GM12891 (cell line): ENCODE data around the gene DHX58.

Experiments
- DNase-seq: peaks from one replicate; pipeline ENCODE4 v3.0.0; 2011; ENCODE audit warnings: low spot score; ENCODE audit not compliant: insufficient read length
- FAIRE-seq: peaks from 2 replicates; lab custom pipeline; 2011; peaks lifted over from hg19 to GRCh38; lab: Jason Lieb, UNC
- PAX5 ChIP-seq: IDR thresholded peaks from 2 replicates; pipeline ENCODE4 v1.6.1; 2011; ENCODE audit warnings: low read length, moderate library complexity, mild to moderate bottlenecking; ENCODE audit not compliant: insufficient read depth, severe bottlenecking
- POLR2A ChIP-seq: IDR thresholded peaks from 2 replicates; pipeline ENCODE4 v1.6.1; 2011; ENCODE audit warnings: low read depth, low read length, control low read depth
- POLR2AphosphoS5 ChIP-seq: IDR thresholded peaks from 2 replicates; pipeline ENCODE4 v1.6.1; 2011; ENCODE audit warnings: low read depth, low read length, control low read depth
- POU2F2 ChIP-seq: IDR thresholded peaks from 2 replicates; pipeline ENCODE4 v1.6.1; 2011; ENCODE audit warnings: low read depth, mild to moderate bottlenecking, control low read depth, low read length, moderate library complexity
- SPI1 ChIP-seq: IDR thresholded peaks from 2 replicates; pipeline ENCODE4 v1.6.1; 2011; ENCODE audit warnings: low read depth, low read length, control low read depth
- TAF1 ChIP-seq: IDR thresholded peaks from 2 replicates; pipeline ENCODE4 v1.6.1; 2011; ENCODE audit warnings: low read depth, low read length, control low read depth

DHX58 gene

DNA sequence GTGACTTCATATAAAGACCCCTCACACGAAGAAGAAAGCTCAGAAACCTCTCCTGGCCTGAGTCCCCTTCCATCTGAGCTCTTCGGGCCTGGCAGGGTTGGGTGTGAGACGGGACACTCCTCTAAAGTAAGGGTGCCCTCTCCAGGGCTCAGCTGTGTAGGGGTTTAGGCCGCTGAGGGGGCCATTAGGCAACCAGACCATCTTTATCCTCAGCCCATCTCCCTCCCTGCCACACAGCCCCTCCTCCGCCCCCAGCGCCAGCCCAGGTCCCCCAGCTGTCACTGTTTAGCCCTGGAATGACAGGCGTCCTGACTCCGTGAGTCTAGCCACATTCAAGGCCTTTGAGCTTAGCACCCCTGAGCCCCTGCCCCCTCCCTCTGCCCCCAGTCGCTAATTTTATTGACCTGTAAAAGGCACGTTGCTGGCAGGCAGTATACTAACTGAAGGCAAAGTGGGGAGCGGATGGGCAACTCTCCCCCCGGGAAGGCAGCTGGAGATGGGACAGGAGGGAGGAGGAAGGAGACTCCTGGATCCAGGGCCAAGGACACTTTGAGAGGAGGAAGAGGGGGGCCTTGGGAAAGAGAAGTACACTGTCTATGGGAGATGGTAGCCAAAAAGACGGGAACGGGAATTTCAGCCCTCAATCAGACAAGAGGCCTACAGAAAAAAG, 13.6 kb downstream of the DHX58 start:
- FAIRE-seq, result no peak
- no peak for DNase-seq
- TF ChIP-seq SPI1, result no peak
- TF ChIP-seq TAF1, result no peak
- no peak for TF ChIP-seq POLR2AphosphoS5
- no peak for TF ChIP-seq POU2F2
- no peak for TF ChIP-seq POLR2A
- TF ChIP-seq PAX5, result no peak

DNA sequence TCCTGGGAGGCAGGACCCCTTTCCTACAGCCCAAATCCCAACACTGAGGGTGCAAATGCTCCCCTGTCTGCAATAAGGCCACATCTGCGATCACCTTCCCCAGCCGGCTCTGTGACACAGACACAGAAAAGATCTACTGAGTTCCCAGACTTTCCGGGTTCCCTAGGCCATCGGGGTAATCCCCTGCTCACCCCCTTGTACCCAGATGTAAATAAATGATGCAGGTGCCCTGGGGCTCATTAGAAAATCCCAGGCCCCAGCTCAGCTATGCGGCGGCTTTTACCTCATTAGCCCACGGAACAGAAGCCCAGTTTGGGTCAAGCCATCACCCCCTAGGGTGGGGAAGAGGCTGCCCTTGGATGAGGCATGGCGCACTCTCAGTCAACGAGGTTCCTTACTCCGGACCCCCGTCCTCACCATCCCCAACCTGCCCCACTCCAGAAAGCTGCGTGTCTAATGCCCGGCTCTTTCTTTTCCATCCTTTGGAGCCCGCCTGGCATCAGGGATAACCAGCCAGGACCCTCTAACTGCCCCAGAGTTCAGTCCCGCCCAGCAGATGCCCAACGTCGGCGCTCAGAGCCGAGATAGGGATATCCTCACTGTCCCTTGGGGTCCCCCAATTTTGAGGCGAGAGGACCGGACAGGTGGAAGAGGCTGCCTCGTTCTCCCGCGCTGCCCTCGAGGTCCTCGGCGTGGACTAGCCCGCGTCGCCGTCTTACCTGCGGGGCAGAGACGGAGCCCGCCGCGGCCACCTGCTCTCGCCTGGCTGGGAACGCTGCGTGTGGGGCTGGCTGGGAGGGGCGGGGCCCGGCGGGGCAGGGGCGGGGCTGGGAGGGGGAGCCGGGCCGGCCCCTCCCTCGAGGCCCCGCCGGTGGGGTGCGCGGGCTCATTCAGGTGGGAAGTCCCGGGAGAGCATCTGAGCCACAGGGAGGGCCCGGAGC, 14.6 kb downstream of the DHX58 start, which contains the start of gene ZNF385C:
Gene ZNF385C, minus strand, starts transcription at position 783 of the 941 bp plus-strand sequence. CDS start 35,417 bp downstream, outside the sequence.
- DNase-seq (peak; percentile 61), FAIRE-seq (peak; percentile 31)
- TF ChIP-seq PAX5 (no peak), POLR2AphosphoS5 (no peak), POLR2A (no peak), SPI1 (no peak), POU2F2 (no peak), TAF1 (no peak)

DNA sequence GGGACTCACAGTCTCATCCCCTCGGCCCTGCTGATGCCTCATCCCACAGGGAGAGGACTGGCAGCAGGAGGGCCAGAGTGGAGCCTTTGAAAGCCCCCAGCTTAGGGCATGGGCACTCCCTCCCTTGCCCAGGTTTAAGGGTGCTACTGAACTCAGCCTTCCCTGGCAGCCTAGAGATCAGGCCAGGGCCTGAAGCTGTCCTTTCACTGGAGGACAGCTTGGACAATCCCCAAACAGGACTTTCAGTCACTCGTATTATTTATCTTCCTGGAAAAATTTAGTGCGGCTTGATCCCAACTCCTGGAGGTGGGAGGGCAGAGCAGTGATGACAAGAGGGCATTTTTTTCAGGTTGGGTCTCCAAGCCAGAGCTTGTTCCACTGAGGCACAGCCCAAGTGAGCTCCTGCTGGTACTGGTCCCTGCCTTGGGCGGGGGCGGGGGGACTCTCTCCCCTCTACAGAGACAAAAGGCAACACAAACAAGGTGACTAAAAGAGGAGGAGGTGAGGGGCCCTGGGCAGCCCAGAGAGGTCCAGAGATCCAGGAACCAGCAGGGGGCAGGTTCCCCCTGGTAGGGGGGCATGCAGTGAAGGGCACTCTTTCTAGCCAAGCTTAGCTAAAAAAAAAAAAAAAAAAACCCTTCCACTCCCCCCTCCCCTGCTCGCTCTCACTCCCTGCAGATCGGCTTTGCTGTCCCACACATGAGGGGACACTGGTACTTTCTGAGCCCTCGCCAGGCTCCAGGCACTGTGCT, 16.0 kb downstream of the DHX58 start:
- TF ChIP-seq POLR2AphosphoS5 (no peak), POU2F2 (no peak), PAX5 (no peak), POLR2A (no peak), SPI1 (no peak), TAF1 (no peak)
- DNase-seq (no peak), FAIRE-seq (no peak)

DNA sequence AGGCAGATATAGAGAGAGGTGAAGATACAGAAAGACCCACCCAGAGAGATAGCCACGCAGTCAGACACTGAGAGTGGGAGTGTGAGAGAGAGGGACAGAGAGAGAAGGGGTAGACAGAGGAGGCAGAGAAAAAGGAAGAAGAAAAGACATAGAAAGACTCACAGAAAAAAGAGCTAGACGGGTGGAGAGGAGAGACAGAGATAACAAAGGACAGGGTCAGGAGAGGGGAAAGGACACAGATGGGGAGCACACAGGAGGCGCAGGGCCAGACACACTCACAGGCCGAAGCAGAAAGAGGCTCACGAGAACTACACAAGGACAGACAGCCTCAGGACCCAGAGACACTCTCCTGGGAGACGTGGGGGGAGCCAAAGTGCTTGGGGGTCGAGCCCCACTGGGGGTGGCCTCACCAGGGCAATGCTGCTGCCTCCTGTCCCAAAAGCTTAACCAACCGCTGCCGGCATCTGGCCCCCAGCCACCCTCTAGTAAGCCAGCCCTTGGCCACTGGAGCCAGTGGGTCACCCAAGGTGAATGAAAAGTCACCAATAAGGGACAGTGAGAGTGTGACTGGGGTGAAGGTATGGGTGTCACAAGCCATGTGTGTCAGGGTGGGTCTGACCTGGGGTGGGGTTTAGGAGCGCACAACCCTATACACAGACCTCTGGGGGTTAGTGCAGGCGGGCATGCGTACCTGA, 18.0 kb downstream of the DHX58 start:
- TF ChIP-seq TAF1 (no peak), PAX5 (no peak), POLR2A (no peak), SPI1 (no peak), POU2F2 (no peak), POLR2AphosphoS5 (no peak)

DNA sequence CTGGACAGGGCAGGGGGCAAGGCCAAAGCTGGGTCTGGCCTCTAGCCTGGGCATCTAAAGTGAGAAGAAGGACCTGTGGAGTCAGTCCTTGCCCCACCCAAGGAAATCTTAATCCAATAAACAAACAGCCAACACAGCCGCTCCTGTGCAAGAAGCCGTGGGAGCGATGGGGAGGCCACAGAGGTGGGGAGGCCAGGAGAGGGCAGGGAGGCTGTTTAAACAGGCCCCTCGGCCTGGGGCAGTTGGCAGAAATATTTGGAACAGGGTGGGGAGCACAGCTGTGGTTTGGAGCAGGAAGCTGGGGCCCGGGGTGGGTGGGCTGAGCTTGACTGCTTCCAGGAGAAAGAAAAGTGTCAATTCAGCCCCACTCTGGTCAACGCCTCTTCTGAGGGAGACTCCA, 19.6 kb downstream of the DHX58 start:
- FAIRE-seq, result no peak
- DNase-seq, result no peak
- TF ChIP-seq POU2F2 (no peak), POLR2AphosphoS5 (no peak), TAF1 (no peak), POLR2A (no peak), SPI1 (no peak), PAX5 (no peak)

More for the DNA sequence above, 18.0 kb downstream of the DHX58 start:
- DNase-seq, result no peak
- no peak for FAIRE-seq

DNA sequence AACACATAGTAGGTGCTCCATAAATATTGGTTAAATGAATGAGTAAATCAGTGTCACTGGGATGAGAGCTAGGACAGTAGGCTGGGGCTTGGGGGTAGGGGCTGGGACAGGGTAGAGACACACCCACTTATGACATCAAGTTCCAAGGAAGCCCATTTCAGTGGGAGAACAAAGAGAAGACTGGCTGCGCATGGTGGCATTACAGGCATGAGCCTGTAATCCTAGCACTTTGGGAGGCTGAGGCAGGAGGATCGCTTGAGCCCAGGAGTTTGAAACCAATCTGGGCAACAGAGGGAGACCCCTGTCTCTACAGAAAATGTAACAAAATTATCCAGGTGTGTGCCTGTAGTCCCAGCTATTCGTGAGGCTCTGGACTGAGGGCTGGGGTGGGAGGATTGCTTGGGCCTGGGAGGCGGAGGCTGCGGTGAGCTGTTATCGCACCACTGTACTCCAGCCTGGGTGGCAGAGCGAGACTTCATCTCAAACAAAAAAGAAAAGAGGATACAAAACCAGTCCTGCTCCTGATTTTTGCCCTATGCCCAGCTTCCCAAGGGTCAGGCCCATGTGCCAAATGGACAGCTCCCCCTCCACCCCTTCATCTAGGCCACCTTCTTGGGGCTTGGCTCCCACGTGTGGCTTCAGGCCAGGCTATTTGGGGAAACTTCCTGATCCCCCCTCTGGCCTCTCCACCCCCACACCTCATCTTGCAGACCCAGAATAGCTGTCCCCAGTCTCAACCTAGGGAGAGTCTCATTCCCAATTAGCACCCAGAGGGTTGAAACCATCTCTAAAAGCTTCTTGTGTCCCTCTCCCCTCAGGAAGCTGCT, 21.3 kb downstream of the DHX58 start:
- TF ChIP-seq POLR2AphosphoS5 (no peak), PAX5 (no peak), POU2F2 (no peak), POLR2A (no peak), SPI1 (no peak), TAF1 (no peak)
- no peak for DNase-seq
- FAIRE-seq, result no peak

DNA sequence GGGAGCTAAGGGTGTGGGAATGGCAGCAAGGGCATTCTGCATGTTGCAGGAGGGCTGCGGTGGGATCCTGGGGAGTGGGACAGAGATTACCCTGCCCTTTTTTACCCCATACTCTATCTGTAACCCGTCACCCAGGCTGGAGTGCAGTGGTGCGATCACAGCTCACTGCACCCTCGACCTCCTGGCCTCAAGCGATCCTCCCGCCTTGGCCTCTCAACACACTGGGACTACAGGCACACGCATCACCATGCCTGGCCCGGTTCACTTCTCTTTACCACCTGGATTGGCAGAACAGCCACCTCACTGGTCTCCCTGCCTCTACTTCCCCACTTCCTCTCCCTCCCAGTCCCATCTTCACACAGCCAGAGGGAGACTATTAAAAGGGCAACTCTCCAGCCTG, 23.8 kb downstream of the DHX58 start:
- TF ChIP-seq TAF1 (no peak), PAX5 (no peak), POLR2A (no peak)
- no peak for DNase-seq
- FAIRE-seq, result no peak
